ENCODE data around the gene FBXO38.

GRCh38 chr5:148364343-148364742 lies 19.4 kb upstream of the FBXO38 start:
- no peak for TF ChIP-seq CTCF (IDR thresholded peaks at IDR 0.05)
- TF ChIP-seq ZFX (IDR thresholded peaks at IDR 0.05; ENCODE audit: borderline replicate concordance), result no peak

Measured in 22Rv1 (cell line).